ENCODE measurements around the gene PELI1.
"Not testable (repeated sequence)": the region's sequence is repeated elsewhere in the genome, so short reads cannot be mapped to it uniquely, and the experiment has no call there.

Gene PELI1

GRCh38 chr2:64074616-64075015 lies 69.6 kb downstream of the PELI1 start:
- not testable (repeated sequence) for H3K36me3 ChIP-seq (ENCODE audit: insufficient read depth, low read depth, low read length); H3K9me3 ChIP-seq (ENCODE audit: insufficient read depth, low read depth, low read length); H3K4me3 ChIP-seq (ENCODE audit: low read length); H3K27ac ChIP-seq (ENCODE audit: low read length); H3K4me1 ChIP-seq (ENCODE audit: insufficient read depth, low read length); H3K9ac ChIP-seq (ENCODE audit: low read depth, low read length); H3K27me3 ChIP-seq (ENCODE audit: insufficient read depth, low read length)

- Histone ChIP-seq H3K4me3 (ENCODE audit: low read length) (no peak overlapping the region), H3K27me3 (ENCODE audit: insufficient read depth, low read length) (no peaks in the 10 kb centered on the region), H3K27ac (ENCODE audit: low read length) (no peak overlapping the region), H3K4me1 (ENCODE audit: insufficient read depth, low read length) (peaks cover 23% of the 10 kb centered on the region), H3K9ac (ENCODE audit: low read depth, low read length) (no peak overlapping the region), H3K9me3 (ENCODE audit: insufficient read depth, low read depth, low read length) (no peaks in the 10 kb centered on the region), H3K36me3 (ENCODE audit: insufficient read depth, low read depth, low read length) (no peaks in the 10 kb centered on the region)
These were observed 76.9 kb downstream of the PELI1 start for GRCh38 chr2:64067326-64067725.

GRCh38 chr2:64065516-64065915 lies 78.7 kb downstream of the PELI1 start:
- no peaks in the 10 kb centered on the region for H3K36me3 ChIP-seq (ENCODE audit: insufficient read depth, low read depth, low read length)
- H3K4me3 ChIP-seq (ENCODE audit: low read length): no peak overlapping the region
- H3K9ac ChIP-seq (ENCODE audit: low read depth, low read length): no peak overlapping the region
- H3K27me3 ChIP-seq (ENCODE audit: insufficient read depth, low read length): no peaks in the 10 kb centered on the region
- H3K27ac ChIP-seq (ENCODE audit: low read length): no peak overlapping the region
- H3K4me1 ChIP-seq (ENCODE audit: insufficient read depth, low read length): peaks cover 23% of the 10 kb centered on the region
- H3K9me3 ChIP-seq (ENCODE audit: insufficient read depth, low read depth, low read length): no peaks in the 10 kb centered on the region

GRCh38 chr2:64063924-64064331 lies 80.3 kb downstream of the PELI1 start:
- no peak overlapping the region for H3K27ac ChIP-seq (ENCODE audit: low read length)

GRCh38 chr2:64063454-64063853 lies 80.8 kb downstream of the PELI1 start:
- Histone ChIP-seq H3K9ac (ENCODE audit: low read depth, low read length) (peak overlapping the region; percentile 9; the same call in 1 of the 2 replicates), H3K36me3 (ENCODE audit: insufficient read depth, low read depth, low read length) (no peaks in the 10 kb centered on the region), H3K4me3 (ENCODE audit: low read length) (no peak overlapping the region), H3K9me3 (ENCODE audit: insufficient read depth, low read depth, low read length) (no peaks in the 10 kb centered on the region), H3K27ac (ENCODE audit: low read length) (no peak overlapping the region), H3K27me3 (ENCODE audit: insufficient read depth, low read length) (no peaks in the 10 kb centered on the region), H3K4me1 (ENCODE audit: insufficient read depth, low read length) (peaks cover 23% of the 10 kb centered on the region)

More at GRCh38 chr2:64063924-64064331, 80.3 kb downstream of the PELI1 start:
- Histone ChIP-seq H3K9ac (ENCODE audit: low read depth, low read length) (peak overlapping the region; percentile 9; the same call in 1 of the 2 replicates), H3K9me3 (ENCODE audit: insufficient read depth, low read depth, low read length) (no peaks in the 10 kb centered on the region), H3K36me3 (ENCODE audit: insufficient read depth, low read depth, low read length) (no peaks in the 10 kb centered on the region), H3K4me1 (ENCODE audit: insufficient read depth, low read length) (peaks cover 23% of the 10 kb centered on the region), H3K27me3 (ENCODE audit: insufficient read depth, low read length) (no peaks in the 10 kb centered on the region), H3K4me3 (ENCODE audit: low read length) (no peak overlapping the region)

- H3K9me3 ChIP-seq (ENCODE audit: insufficient read depth, low read depth, low read length): no peaks in the 10 kb centered on the region
- H3K36me3 ChIP-seq (ENCODE audit: insufficient read depth, low read depth, low read length): no peaks in the 10 kb centered on the region
- H3K4me1 ChIP-seq (ENCODE audit: insufficient read depth, low read length): peaks cover 23% of the 10 kb centered on the region
- H3K27ac ChIP-seq (ENCODE audit: low read length): no peak overlapping the region
- no peak overlapping the region for H3K4me3 ChIP-seq (ENCODE audit: low read length)
- no peak overlapping the region for H3K9ac ChIP-seq (ENCODE audit: low read depth, low read length)
- no peaks in the 10 kb centered on the region for H3K27me3 ChIP-seq (ENCODE audit: insufficient read depth, low read length)
These were observed 81.4 kb downstream of the PELI1 start for GRCh38 chr2:64062840-64063239.

- Histone ChIP-seq H3K36me3 (ENCODE audit: insufficient read depth, low read depth, low read length) (no peaks in the 10 kb centered on the region), H3K27me3 (ENCODE audit: insufficient read depth, low read length) (no peaks in the 10 kb centered on the region), H3K9me3 (ENCODE audit: insufficient read depth, low read depth, low read length) (no peaks in the 10 kb centered on the region), H3K4me1 (ENCODE audit: insufficient read depth, low read length) (peaks cover 6% of the 10 kb centered on the region), H3K9ac (ENCODE audit: low read depth, low read length) (no peak overlapping the region), H3K27ac (ENCODE audit: low read length) (no peak overlapping the region), H3K4me3 (ENCODE audit: low read length) (no peak overlapping the region)
These were observed 85.0 kb downstream of the PELI1 start for GRCh38 chr2:64059270-64059669.

- H3K27ac ChIP-seq (ENCODE audit: low read length): no peak overlapping the region
These were observed 88.2 kb downstream of the PELI1 start for GRCh38 chr2:64056021-64056420.

GRCh38 chr2:64054161-64054915 lies 89.9 kb downstream of the PELI1 start:
- Histone ChIP-seq H3K36me3 (ENCODE audit: insufficient read depth, low read depth, low read length) (no peaks in the 10 kb centered on the region), H3K4me1 (ENCODE audit: insufficient read depth, low read length) (peaks cover 13% of the 10 kb centered on the region; the same call in 1 of the 2 replicates), H3K9me3 (ENCODE audit: insufficient read depth, low read depth, low read length) (no peaks in the 10 kb centered on the region), H3K9ac (ENCODE audit: low read depth, low read length) (no peak overlapping the region), H3K4me3 (ENCODE audit: low read length) (no peak overlapping the region), H3K27me3 (ENCODE audit: insufficient read depth, low read length) (no peaks in the 10 kb centered on the region), H3K27ac (ENCODE audit: low read length) (no peak overlapping the region)

More at GRCh38 chr2:64056021-64056420, 88.2 kb downstream of the PELI1 start:
- Histone ChIP-seq H3K9ac (ENCODE audit: low read depth, low read length) (no peak overlapping the region), H3K4me1 (ENCODE audit: insufficient read depth, low read length) (peaks cover 13% of the 10 kb centered on the region; the same call in 1 of the 2 replicates), H3K36me3 (ENCODE audit: insufficient read depth, low read depth, low read length) (no peaks in the 10 kb centered on the region), H3K9me3 (ENCODE audit: insufficient read depth, low read depth, low read length) (no peaks in the 10 kb centered on the region), H3K4me3 (ENCODE audit: low read length) (no peak overlapping the region), H3K27me3 (ENCODE audit: insufficient read depth, low read length) (no peaks in the 10 kb centered on the region)

GRCh38 chr2:64052463-64053241 lies 91.6 kb downstream of the PELI1 start:
- no peak overlapping the region for H3K27ac ChIP-seq (ENCODE audit: low read length)
- no peaks in the 10 kb centered on the region for H3K36me3 ChIP-seq (ENCODE audit: insufficient read depth, low read depth, low read length)
- no peaks in the 10 kb centered on the region for H3K9me3 ChIP-seq (ENCODE audit: insufficient read depth, low read depth, low read length)
- H3K27me3 ChIP-seq (ENCODE audit: insufficient read depth, low read length): no peaks in the 10 kb centered on the region
- no peak overlapping the region for H3K4me3 ChIP-seq (ENCODE audit: low read length)
- no peak overlapping the region for H3K9ac ChIP-seq (ENCODE audit: low read depth, low read length)
- H3K4me1 ChIP-seq (ENCODE audit: insufficient read depth, low read length): peaks cover 13% of the 10 kb centered on the region; the same call in 1 of the 2 replicates

GRCh38 chr2:64049633-64050220 lies 94.5 kb downstream of the PELI1 start:
- no peaks in the 10 kb centered on the region for H3K27me3 ChIP-seq (ENCODE audit: insufficient read depth, low read length)
- peaks cover 13% of the 10 kb centered on the region; the same call in 1 of the 2 replicates for H3K4me1 ChIP-seq (ENCODE audit: insufficient read depth, low read length)
- H3K9me3 ChIP-seq (ENCODE audit: insufficient read depth, low read depth, low read length): no peaks in the 10 kb centered on the region
- no peak overlapping the region for H3K27ac ChIP-seq (ENCODE audit: low read length)
- H3K4me3 ChIP-seq (ENCODE audit: low read length): no peak overlapping the region
- H3K9ac ChIP-seq (ENCODE audit: low read depth, low read length): no peak overlapping the region
- H3K36me3 ChIP-seq (ENCODE audit: insufficient read depth, low read depth, low read length): no peaks in the 10 kb centered on the region
